Retinal pigment epithelial cell (primary cell): ENCODE data around the gene NEURL1.

Experiments
- DNase-seq: peaks from one replicate; pipeline ENCODE4 v3.0.0-alpha.2; 2010; ENCODE audit warnings: low read depth
- H3K4me3 ChIP-seq: 2 replicates; pipeline ENCODE4 v1.5.1; 2011; ENCODE audit warnings: mild to moderate bottlenecking, low read length, control low read depth, moderate library complexity
- TF ChIP-seq, protein P1 (sequence below): conservative IDR thresholded peaks from 2 replicates; pipeline ENCODE4 v1.5.1; 2011; ENCODE audit warnings: low read depth, low read length, control low read depth, inconsistent platforms

The NEURL1 gene

DNA sequence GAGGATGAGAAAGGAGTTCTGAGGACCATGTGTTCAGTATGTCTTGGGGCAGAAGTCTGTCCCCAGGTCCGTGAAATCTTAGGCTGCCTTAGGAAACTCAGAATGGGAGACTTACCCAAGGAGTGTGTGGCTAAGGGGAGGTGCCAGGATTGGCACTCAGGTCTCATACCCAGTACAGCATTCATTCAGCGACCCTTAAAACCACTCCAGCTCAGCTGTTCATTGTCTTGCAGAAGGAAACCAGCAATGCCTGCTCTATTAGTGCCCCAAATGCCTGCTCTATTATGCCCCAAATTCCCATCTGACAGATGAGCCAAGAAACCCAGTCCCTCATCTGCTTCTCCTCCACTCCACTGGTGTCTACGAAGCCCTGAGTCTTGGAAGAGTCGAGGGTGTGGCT, 147.8 kb downstream of the NEURL1 start:
- no peak overlapping the region for H3K4me3 ChIP-seq
- DNase-seq = no peak
- TF ChIP-seq, protein P1, sequence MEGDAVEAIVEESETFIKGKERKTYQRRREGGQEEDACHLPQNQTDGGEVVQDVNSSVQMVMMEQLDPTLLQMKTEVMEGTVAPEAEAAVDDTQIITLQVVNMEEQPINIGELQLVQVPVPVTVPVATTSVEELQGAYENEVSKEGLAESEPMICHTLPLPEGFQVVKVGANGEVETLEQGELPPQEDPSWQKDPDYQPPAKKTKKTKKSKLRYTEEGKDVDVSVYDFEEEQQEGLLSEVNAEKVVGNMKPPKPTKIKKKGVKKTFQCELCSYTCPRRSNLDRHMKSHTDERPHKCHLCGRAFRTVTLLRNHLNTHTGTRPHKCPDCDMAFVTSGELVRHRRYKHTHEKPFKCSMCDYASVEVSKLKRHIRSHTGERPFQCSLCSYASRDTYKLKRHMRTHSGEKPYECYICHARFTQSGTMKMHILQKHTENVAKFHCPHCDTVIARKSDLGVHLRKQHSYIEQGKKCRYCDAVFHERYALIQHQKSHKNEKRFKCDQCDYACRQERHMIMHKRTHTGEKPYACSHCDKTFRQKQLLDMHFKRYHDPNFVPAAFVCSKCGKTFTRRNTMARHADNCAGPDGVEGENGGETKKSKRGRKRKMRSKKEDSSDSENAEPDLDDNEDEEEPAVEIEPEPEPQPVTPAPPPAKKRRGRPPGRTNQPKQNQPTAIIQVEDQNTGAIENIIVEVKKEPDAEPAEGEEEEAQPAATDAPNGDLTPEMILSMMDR = no peak
